GM10266 (cell line): Measurements from ENCODE around the gene ARIH2.

Experiments
- DNase-seq: peaks from one replicate; pipeline ENCODE4 v3.0.0; 2012; ENCODE audit errors: extremely low spot score
- CTCF ChIP-seq: IDR thresholded peaks from 2 replicates; pipeline ENCODE4 v1.5.1; 2012; ENCODE audit warnings: mild to moderate bottlenecking, low read depth; ENCODE audit not compliant: control insufficient read depth, insufficient read depth; ENCODE audit errors: missing control alignments

Gene ARIH2

DNA sequence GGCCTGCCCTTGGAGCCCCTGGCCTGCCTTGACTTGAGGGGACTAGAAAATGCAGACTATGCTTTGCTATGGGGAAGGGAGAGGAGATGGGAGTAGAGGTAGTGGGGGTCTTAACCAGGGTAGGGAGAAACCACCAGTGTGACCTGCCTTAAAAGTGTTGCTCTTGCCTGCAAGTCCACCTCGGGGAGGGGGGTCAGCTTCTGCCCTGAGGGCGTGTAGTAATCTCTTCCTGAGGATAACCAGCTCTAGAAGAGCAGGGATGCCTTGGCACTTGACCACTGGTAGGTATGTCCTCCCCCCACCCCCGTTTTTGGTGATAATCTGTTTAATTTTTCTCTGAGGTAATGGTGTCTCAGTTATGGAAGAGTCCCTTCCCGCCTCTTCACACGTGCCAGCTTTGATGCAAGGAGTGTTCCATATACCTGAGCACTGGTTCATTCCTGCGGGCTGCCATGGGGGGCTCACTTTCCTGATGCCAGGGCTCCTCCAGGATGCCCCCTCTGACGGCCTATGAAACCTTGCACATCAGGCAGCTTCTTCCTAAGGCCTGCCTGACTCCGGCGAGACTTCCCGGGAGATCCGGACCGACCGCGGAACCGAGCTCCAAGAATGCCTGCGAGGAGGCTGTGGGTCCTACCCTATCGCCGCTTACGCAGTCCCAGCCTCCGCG lies 70.6 kb downstream of the ARIH2 start:
- DNase-seq, result no peak
- TF ChIP-seq CTCF, result no peak

- DNase-seq, result peak; percentile 81
- TF ChIP-seq CTCF, result peak; percentile 52
Measured at GRCh38 chr3:48989796-48990635, 71.4 kb downstream of the ARIH2 start, which contains the start of gene P4HTM. P4HTM (plus strand) TSS chr3:48990241; CDS start chr3:48990257, 16 bp downstream.

- DNase-seq, result peak; percentile 54
- TF ChIP-seq CTCF, result no peak
Measured at GRCh38 chr3:48990636-48991469, 72.2 kb downstream of the ARIH2 start.

DNA sequence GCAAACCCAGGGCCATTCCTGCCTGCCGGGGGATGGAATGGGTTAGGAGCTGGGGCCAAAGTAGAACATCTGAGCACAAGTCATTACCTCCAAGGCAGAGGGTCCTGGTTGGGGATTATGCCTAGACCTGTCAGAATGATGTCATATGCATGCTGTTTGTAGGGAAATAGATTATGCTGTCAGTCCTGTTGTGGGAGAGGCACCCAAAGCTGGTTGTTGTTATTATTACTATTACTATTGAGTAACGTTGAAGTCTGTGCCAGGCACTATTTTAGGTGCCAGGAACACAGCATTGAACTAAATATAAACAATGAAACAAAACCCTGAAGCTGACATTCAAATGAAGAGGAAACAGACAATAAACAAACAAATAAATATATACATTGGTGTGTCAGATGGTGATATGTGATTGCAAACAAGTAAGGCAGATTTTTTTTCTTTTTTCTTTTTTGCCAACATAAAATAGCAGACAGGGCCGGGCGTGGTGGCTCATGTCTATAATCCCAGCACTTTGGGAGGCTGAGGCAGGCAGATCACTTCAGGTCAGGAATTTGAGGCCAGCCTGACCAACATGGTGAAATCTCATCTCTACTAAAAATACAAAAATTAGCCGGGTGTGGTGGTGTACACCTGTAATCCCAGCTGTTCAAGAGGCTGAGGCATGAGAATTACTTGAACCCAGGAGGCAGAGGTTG lies 73.4 kb downstream of the ARIH2 start:
- DNase-seq, result no peak
- no peak for TF ChIP-seq CTCF

DNA sequence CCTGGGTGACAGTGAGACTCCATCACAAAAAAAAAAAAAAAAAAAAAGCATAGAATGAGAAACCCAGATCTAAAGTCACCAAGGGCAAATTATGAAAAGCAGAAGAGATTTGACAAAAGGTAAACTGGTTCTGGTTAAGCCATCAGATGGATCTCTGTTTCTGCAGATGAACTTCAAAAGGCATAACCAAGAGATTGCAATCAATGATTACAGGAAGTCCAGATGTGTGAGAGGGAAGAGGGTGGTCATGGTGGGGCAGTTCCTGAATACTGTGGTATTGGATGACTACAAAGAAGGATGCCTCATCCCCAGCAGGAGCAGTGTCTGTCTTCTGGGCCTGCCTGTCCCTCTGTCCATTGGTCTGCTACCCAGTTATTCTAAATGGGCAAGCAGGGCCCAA lies 75.2 kb downstream of the ARIH2 start:
- no peak for DNase-seq
- TF ChIP-seq CTCF, result no peak

GRCh38 chr3:48996640-48997039 lies 78.0 kb downstream of the ARIH2 start:
- no peak for TF ChIP-seq CTCF
- no peak for DNase-seq
